Spinal cord (tissue), 10 donors: ENCODE results near the gene IGHMBP2. TPM values are rescaled to one million over a fixed set of nuclear protein-coding genes. Genes with fewer than 3 reads are reported as not detected.

ENCODE experiments used
- DNase-seq, 6 donors: peaks; one replicate each; pipeline versions ENCODE4 v3.0.0 to v3.0.0-alpha.2; 2013 to 2015; ENCODE audit warnings: low spot score in 6 of 6, low read depth in 4 of 6
- H3K27ac ChIP-seq: one replicate; pipeline ENCODE4 v1.5.1; 2013; ENCODE audit warnings: low read depth, low read length, control low read depth
- H3K27me3 ChIP-seq: one replicate; pipeline ENCODE4 v1.6.1; 2013; ENCODE audit warnings: low read length; ENCODE audit not compliant: control insufficient read depth, insufficient read depth
- H3K36me3 ChIP-seq: one replicate; pipeline ENCODE4 v1.6.1; 2013; ENCODE audit warnings: low read length; ENCODE audit not compliant: control insufficient read depth, insufficient read depth
- H3K4me1 ChIP-seq: one replicate; pipeline ENCODE4 v1.6.1; 2013; ENCODE audit warnings: low read length; ENCODE audit not compliant: control insufficient read depth, insufficient read depth
- H3K4me3 ChIP-seq: one replicate; pipeline ENCODE4 v1.5.1; 2013; ENCODE audit warnings: low read depth, low read length, control low read depth
- H3K9me3 ChIP-seq: one replicate; pipeline ENCODE4 v1.6.1; 2013; ENCODE audit warnings: low read length; ENCODE audit not compliant: control insufficient read depth, insufficient read depth
- WGBS: methylation state at CpG from one replicate; pipeline ENCODE4 v1.1.5; 2013; ENCODE audit warnings: missing lambda C conversion rate; ENCODE audit not compliant: insufficient coverage; 5-methylcytosine and 5-hydroxymethylcytosine counted together
- polyA plus RNA-seq, 2 donors: library from polyadenylated mRNA; unstranded; fragments of 120-200 nt; gene quantifications; one replicate each; pipeline ENCODE4 v1.2.1, GENCODE V29; 2013; ENCODE audit not compliant: insufficient read length in 2 of 2
- total RNA-seq, 2 donors: library from RNA; depleted of rRNA in 1 of 2; stranded (reverse); fragments of 120-200 nt in 1 of 2; fragments of >200 nt in 1 of 2; gene quantifications; one replicate each; pipeline versions ENCODE4 v1.2.3 to v1.2.4, GENCODE V29; 2013 to 2014
- donor health status: healthy.

Gene IGHMBP2
- total and polyA plus RNA-seq, 4 donors = 11.4 to 28.1 (median 16.0) TPM

DNA sequence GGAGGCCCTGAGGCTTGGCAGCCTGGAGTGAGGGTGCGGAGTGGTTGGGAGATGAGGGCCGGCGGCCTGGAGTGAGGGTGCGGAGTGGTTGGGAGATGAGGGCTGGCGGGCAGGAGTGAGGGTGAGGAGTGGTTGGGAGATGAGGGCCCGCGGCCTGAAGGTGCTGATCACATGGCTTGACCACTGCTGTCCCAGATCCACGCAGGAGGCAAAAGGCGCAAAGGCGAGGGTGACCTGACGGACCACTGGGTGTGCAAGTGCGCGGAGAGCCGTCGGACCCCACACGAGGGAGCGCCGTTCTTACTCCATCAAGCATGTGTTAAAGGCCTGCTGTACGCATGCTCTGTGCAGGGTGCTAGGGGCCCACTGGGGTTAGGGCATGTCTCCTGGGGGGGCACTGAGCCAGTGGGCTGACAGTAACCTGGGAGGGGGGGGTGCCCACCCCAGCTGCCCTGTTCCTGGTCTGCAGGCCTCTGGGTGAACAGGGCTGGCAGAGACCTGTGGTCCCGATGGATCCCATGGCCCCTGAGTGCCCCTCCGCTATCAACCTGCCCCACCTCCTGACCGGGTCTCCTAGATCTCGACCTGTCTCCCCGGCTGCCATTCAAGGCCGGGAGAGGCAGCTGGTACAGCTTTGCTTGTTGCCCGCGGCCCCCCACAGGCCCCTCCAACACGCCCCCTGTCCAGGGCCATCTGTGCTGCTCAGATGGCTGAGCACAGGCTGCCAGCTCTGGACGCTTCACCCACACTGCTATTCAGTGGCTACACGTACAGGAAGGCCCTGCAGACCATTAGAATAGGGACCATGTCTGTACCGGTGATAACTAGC lies 56.0 kb downstream of the IGHMBP2 start:
- WGBS = 78% methylated on average over 31 of the region's 31 CpGs
- Histone ChIP-seq H3K4me3 (no peak overlapping the region), H3K36me3 (no peaks in the 10 kb centered on the region), H3K4me1 (peaks cover 20% of the 10 kb centered on the region), H3K9me3 (no peaks in the 10 kb centered on the region), H3K27ac (no peak overlapping the region), H3K27me3 (no peaks in the 10 kb centered on the region)
- peak in 1 of 6 donors; percentile 38 for DNase-seq

- no peak overlapping the region for H3K27ac ChIP-seq
- peaks cover 13% of the 10 kb centered on the region for H3K4me1 ChIP-seq
- H3K27me3 ChIP-seq = no peaks in the 10 kb centered on the region
- H3K4me3 ChIP-seq = no peak overlapping the region
- H3K36me3 ChIP-seq = no peaks in the 10 kb centered on the region
- 80% methylated on average over 18 of the region's 25 CpGs for WGBS
- no peaks in the 10 kb centered on the region for H3K9me3 ChIP-seq
- no peak for DNase-seq
These were observed 56.8 kb downstream of the IGHMBP2 start for GRCh38 chr11:68960294-68961071.

DNA sequence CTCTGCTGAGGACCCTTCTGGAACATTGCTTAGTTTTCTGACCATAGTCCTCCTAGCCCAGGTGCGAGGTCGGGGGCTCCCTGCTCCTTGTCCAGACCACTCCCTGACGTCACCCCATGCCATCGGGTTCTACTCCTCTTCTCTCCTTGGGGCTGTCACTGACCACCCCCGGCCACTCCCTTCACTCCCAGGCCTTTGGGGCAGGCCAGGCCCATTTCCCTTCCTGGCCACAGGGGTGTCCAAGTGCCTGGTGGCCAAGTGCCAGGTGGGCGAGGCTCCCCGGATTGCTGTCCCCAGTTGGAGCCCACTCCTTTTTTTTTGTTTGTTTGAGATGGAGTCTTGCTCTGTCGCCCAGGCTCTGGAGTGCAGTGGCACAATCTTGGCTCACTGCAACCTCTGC lies 57.6 kb downstream of the IGHMBP2 start:
- Histone ChIP-seq H3K27me3 (no peaks in the 10 kb centered on the region), H3K4me3 (no peak overlapping the region), H3K9me3 (no peaks in the 10 kb centered on the region), H3K36me3 (no peaks in the 10 kb centered on the region), H3K27ac (no peak overlapping the region), H3K4me1 (peaks cover 9% of the 10 kb centered on the region)
- DNase-seq = no peak
- 80% methylated on average over 4 of the region's 8 CpGs for whole genome bisulfite sequencing

DNA sequence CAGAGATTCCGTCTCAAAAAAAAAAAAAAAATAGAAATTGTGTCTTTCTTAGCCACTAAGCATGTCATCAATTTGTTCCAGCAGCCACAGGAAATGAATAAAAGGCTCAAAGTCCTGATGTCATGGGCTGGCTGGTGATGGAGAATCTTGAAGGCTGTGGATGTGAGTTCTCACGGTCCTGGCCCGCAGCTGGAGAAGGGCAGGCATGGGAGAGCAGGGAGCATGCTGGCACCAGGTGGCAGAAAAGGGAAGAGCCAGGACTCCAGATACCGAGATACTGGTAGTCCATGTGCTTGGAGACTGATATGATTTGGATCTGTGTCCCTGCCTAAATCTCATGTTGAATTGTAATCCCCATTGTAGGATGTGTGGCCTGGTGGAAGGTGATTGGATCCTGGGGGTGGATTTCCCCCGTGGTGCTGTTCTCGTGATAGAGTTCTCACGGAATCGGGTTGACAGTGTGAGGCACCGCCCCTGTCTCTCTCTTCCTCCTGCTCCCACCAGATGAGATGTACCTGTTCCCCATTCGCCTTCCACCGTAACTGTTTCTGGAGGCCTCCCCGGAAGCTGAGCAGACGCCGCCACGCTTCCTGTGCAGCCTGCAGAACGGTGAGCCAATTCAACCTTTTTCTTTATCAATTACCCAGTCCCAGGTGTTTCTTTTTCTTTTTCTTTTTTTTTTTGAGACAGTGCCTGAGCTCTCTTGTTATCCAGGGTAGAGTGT lies 59.0 kb downstream of the IGHMBP2 start:
- H3K27ac ChIP-seq = no peak overlapping the region
- H3K27me3 ChIP-seq = no peaks in the 10 kb centered on the region
- WGBS = 73% methylated on average over 10 of the region's 16 CpGs
- no peak overlapping the region for H3K4me3 ChIP-seq
- H3K9me3 ChIP-seq = no peaks in the 10 kb centered on the region
- peaks cover 7% of the 10 kb centered on the region for H3K4me1 ChIP-seq
- peak in 1 of 6 donors; percentile 18 for DNase-seq
- H3K36me3 ChIP-seq = no peaks in the 10 kb centered on the region

DNA sequence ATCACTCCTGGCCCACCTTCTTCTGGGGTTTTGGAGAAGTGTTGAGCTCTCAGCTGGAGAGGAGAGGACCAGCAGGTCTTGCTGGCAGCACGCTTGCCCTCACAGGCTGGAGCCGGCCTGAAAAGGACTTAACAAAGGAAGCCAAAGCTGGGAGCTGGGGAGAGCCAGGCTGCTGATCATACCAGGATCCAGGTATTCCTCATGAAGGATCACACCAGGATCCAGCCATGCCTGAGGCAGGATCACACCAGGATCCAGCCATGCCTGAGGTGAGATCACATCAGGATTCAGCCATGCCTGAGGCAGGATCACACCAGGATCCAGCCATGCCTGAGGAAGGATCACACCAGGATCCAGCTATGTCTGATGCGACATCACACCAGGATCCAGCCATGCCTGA lies 60.1 kb downstream of the IGHMBP2 start:
- Histone ChIP-seq H3K27ac (no peak overlapping the region), H3K9me3 (no peaks in the 10 kb centered on the region), H3K4me3 (no peak overlapping the region), H3K4me1 (peaks cover 7% of the 10 kb centered on the region), H3K36me3 (no peaks in the 10 kb centered on the region), H3K27me3 (no peaks in the 10 kb centered on the region)
- WGBS = 97% methylated on average over 3 of the region's 3 CpGs
- DNase-seq = no peak

- Histone ChIP-seq H3K36me3 (no peaks in the 10 kb centered on the region), H3K27ac (no peak overlapping the region), H3K9me3 (no peaks in the 10 kb centered on the region), H3K27me3 (no peaks in the 10 kb centered on the region), H3K4me1 (no peaks in the 10 kb centered on the region), H3K4me3 (no peak overlapping the region)
- WGBS = 78% methylated on average over 6 of the region's 15 CpGs
- DNase-seq = no peak
These were observed 62.5 kb downstream of the IGHMBP2 start for GRCh38 chr11:68965901-68966853.

DNA sequence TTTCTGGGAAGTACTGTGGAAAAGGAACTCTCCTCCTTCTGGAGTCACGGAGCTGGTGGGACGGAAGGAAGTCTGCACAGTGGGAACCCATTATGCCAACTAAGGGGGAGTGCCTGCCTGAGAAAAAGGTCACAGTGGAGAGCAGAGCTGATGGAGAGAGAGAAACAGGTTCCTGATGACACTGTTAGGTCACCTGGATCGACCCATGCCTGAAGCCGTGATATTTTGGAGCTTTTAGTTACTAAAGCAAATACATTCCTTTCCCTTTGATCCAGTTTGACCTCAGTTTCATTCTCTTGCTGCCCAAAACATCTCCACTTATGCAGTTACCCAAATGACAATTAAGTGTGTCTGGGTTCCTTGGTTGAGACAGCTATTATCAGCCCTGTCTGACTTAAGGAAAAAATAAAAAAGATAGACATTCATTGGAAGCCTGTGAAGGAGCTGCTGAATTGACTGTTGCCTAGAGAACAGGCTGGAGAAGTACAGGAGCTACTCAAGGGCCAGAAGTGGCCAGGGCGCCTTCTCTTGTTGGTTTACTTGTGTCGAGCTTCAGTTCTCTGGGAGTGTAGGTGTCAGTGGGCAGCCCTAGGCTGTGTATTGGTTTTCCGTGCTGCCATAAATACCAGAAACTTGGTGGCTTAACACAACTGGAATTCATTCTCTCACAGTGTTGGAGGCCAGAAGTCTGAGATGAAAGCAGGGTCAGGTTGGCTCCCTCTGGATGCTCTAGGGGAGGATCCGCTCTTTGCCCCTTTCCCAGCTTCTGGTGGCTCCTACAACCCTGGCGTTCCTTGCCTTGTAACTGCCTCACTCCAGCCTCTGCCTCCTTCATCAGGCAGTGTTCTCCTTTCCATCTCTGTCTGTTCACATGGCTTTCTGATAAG lies 63.4 kb downstream of the IGHMBP2 start:
- no peak for DNase-seq
- WGBS = 90% methylated on average over 5 of the region's 9 CpGs
- H3K36me3 ChIP-seq = no peaks in the 10 kb centered on the region
- no peak overlapping the region for H3K4me3 ChIP-seq
- no peaks in the 10 kb centered on the region for H3K4me1 ChIP-seq
- H3K27me3 ChIP-seq = no peaks in the 10 kb centered on the region
- H3K27ac ChIP-seq = no peak overlapping the region
- H3K9me3 ChIP-seq = no peaks in the 10 kb centered on the region
